Gastroesophageal sphincter (tissue), 4 donors: ENCODE results near the gene CUTA. TPM values are rescaled to one million over a fixed set of nuclear protein-coding genes. Genes with fewer than 3 reads are reported as not detected.
A peak's percentile ranks its signal among the peaks of the same experiment; 100 is the strongest.

Source experiments
- ATAC-seq: fragments of 150-250 bp; one replicate; pipeline ENCODE4 v1.9.1; 2016; ENCODE audit warnings: mild to moderate bottlenecking, moderate library complexity
- H3K27ac ChIP-seq, 4 donors: fragments of 200-600 bp; sonication (generic) in 3 of 4; 1 replicate in 3 of 4; 2 replicates in 1 of 4; pipeline ENCODE4 v1.5.1; 2016 to 2019
- H3K27me3 ChIP-seq: fragments of 200-600 bp; sonication (generic); one replicate; pipeline ENCODE4 v1.5.1; 2019
- H3K36me3 ChIP-seq, 2 donors: fragments of 200-600 bp; sonication (generic); one replicate each; pipeline ENCODE4 v1.5.1; 2019; ENCODE audit warnings: control low read depth in 1 of 2
- H3K4me1 ChIP-seq, 3 donors: fragments of 200-600 bp; sonication (generic); 1 replicate in 2 of 3; 2 replicates in 1 of 3; pipeline ENCODE4 v1.5.1; 2016 to 2019; ENCODE audit warnings: control low read depth in 2 of 3
- H3K4me3 ChIP-seq, 2 donors: fragments of 200-600 bp; sonication (generic); one replicate each; pipeline ENCODE4 v1.5.1; 2019; ENCODE audit warnings: mild to moderate bottlenecking in 1 of 2, moderate library complexity in 1 of 2
- H3K9me3 ChIP-seq, 3 donors: fragments of 200-600 bp; sonication (generic); one replicate each; pipeline ENCODE4 v1.5.1; 2017 to 2019; ENCODE audit warnings: control low read depth in 2 of 3
- EP300 ChIP-seq: sonication (generic); formaldehyde crosslinking; IDR thresholded peaks from one replicate; pipeline ENCODE4 v1.6.1; 2017; ENCODE audit warnings: antibody characterized with exemption, mild to moderate bottlenecking
- POLR2A ChIP-seq, 2 donors: fragments of 450-650 bp; IDR thresholded peaks; one replicate each; pipeline ENCODE4 v1.6.1; 2017; ENCODE audit warnings: antibody characterized with exemption in 2 of 2, mild to moderate bottlenecking in 2 of 2, moderate library complexity in 1 of 2
- POLR2AphosphoS5 ChIP-seq: sonication (generic); formaldehyde crosslinking; IDR thresholded peaks from one replicate; pipeline ENCODE4 v1.6.1; 2017; ENCODE audit warnings: antibody characterized with exemption
- WGBS, 2 donors: methylation state at CpG; one replicate each; pipeline ENCODE4 v1.1.5; 2018; ENCODE audit warnings: low coverage in 1 of 2; 5-methylcytosine and 5-hydroxymethylcytosine counted together
- total RNA-seq, 4 donors: library from RNA; depleted of rRNA; stranded (reverse); fragments of >200 nt; gene quantifications; one replicate each; pipeline ENCODE4 v1.1.0, GENCODE V29; 2016
- TF ChIP-seq, protein P1 (sequence below), 4 experiments: fragments of 200-600 bp in 2 of 4; fragments of 450-650 bp in 2 of 4; sonication (generic) in 1 of 4; IDR thresholded peaks; one replicate each; pipeline ENCODE4 v1.5.1; 2017 to 2019; ENCODE audit warnings: antibody characterized with exemption in 4 of 4, mild to moderate bottlenecking in 2 of 4, moderate library complexity in 2 of 4

The CUTA gene
- total RNA-seq, 4 donors from 2014 or later = 90.2 to 144 (median 124) TPM

- no peaks in the 10 kb centered on the region for H3K27me3 ChIP-seq
- H3K4me1 ChIP-seq = peaks cover 5 to 91% (median 49%) of the 10 kb centered on the region in 3 donors
- no peak for ATAC-seq
- H3K9me3 ChIP-seq = no peaks in the 10 kb centered on the region
- H3K4me3 ChIP-seq = peak overlapping the region; percentile 0 to 68
- no peaks in the 10 kb centered on the region for H3K36me3 ChIP-seq
- TF ChIP-seq, protein P1, sequence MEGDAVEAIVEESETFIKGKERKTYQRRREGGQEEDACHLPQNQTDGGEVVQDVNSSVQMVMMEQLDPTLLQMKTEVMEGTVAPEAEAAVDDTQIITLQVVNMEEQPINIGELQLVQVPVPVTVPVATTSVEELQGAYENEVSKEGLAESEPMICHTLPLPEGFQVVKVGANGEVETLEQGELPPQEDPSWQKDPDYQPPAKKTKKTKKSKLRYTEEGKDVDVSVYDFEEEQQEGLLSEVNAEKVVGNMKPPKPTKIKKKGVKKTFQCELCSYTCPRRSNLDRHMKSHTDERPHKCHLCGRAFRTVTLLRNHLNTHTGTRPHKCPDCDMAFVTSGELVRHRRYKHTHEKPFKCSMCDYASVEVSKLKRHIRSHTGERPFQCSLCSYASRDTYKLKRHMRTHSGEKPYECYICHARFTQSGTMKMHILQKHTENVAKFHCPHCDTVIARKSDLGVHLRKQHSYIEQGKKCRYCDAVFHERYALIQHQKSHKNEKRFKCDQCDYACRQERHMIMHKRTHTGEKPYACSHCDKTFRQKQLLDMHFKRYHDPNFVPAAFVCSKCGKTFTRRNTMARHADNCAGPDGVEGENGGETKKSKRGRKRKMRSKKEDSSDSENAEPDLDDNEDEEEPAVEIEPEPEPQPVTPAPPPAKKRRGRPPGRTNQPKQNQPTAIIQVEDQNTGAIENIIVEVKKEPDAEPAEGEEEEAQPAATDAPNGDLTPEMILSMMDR (IDR thresholded peaks at IDR 0.05) = peak in 3 of 4 experiments; percentile 24 to 42 (median 35)
- TF ChIP-seq POLR2A (IDR thresholded peaks at IDR 0.05) = no peak
- 30% methylated on average over 2 of the region's 33 CpGs; no CpG with 5 or more reads in 1 of the 2 donors for WGBS, 2 donors
- H3K27ac ChIP-seq = peak overlapping the region in 3 of 4 donors; percentile 92 to 99 (median 97)
Measured at GRCh38 chr6:33428224-33428965, 10.5 kb upstream of the CUTA start.

DNA sequence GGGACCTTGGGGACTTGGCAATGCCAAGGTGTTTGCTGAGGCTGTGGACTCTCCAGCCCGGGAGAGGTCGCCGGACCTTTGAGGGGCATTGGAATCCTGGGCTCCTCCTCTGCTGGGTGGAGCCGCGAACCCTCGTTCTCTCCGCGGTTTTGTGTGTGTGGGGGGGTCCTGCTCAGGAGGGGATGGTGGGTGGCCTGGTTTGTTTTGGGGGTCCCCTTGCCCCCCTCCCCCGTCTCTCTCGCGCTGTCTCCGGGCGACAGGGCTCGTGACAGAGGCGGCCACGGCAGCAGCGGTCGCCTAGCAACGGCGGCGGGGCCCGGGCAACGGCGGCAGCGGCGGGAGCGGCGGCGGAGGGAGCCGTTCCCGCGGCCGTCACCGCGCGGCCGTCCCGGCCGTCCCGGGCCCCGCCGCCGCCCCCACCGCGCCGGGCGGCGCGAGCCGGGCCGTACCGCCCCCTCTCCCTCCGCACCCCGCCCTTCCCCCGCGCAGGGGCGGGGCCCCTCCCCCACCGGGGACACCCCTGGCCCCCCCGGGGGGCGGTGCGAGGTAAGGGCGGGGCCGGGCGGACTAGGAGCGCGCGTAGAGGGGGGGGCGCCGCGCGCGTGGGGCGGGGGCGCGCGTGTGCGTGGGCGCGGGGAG lies 9.8 kb upstream of the CUTA start:
- H3K9me3 ChIP-seq = no peaks in the 10 kb centered on the region
- WGBS, 2 donors = no CpG with 5 or more reads among the region's 79 CpGs
- no peaks in the 10 kb centered on the region for H3K36me3 ChIP-seq
- H3K4me3 ChIP-seq = peak overlapping the region; percentile 48 to 68
- no peak for TF ChIP-seq POLR2A (IDR thresholded peaks at IDR 0.05)
- no peak for TF ChIP-seq POLR2AphosphoS5
- TF ChIP-seq, protein P1 (IDR thresholded peaks at IDR 0.05) = no peak
- TF ChIP-seq EP300 = no peak
- no peak for ATAC-seq
- H3K27ac ChIP-seq = peak overlapping the region; percentile 32 to 99 (median 94)
- H3K27me3 ChIP-seq = no peaks in the 10 kb centered on the region
- H3K4me1 ChIP-seq = peaks cover 5 to 86% (median 48%) of the 10 kb centered on the region in 3 donors

GRCh38 chr6:33426590-33427511 lies 8.9 kb upstream of the CUTA start:
- ATAC-seq = no peak
- Histone ChIP-seq H3K27ac (peak overlapping the region; percentile 90 to 99 (median 94)), H3K4me3 (peak overlapping the region; percentile 68 to 75), H3K9me3 (no peaks in the 10 kb centered on the region), H3K4me1 (peaks cover 5 to 78% (median 44%) of the 10 kb centered on the region in 3 donors), H3K36me3 (no peaks in the 10 kb centered on the region), H3K27me3 (no peaks in the 10 kb centered on the region)
- 0% methylated on average over 3 to 4 of the region's 12 CpGs for WGBS, 2 donors
- TF ChIP-seq POLR2AphosphoS5 (no peak), EP300 (no peak), POLR2A (IDR thresholded peaks at IDR 0.05) (no peak)
- TF ChIP-seq, protein P1 (IDR thresholded peaks at IDR 0.05) = no peak

GRCh38 chr6:33425668-33426577 lies 8.0 kb upstream of the CUTA start:
- H3K4me1 ChIP-seq = peaks cover 5 to 77% (median 36%) of the 10 kb centered on the region in 3 donors
- TF ChIP-seq POLR2A (IDR thresholded peaks at IDR 0.05) (peak; percentile 30 to 32), EP300 (no peak), POLR2AphosphoS5 (peak; percentile 84)
- TF ChIP-seq, protein P1 (IDR thresholded peaks at IDR 0.05) = peak in 3 of 4 experiments; percentile 22 to 86 (median 49)
- H3K27ac ChIP-seq = peak overlapping the region; percentile 90 to 99 (median 94)
- ATAC-seq = peak; percentile 84
- WGBS, 2 donors = 0 to 2% methylated on average over 7 to 9 of the region's 43 CpGs
- no peaks in the 10 kb centered on the region for H3K36me3 ChIP-seq
- no peaks in the 10 kb centered on the region for H3K27me3 ChIP-seq
- H3K9me3 ChIP-seq = no peaks in the 10 kb centered on the region
- peak overlapping the region; percentile 68 to 75 for H3K4me3 ChIP-seq
